Upper lobe of left lung (tissue), 6 donors: ENCODE results near the gene CUX1. TPM values are rescaled to one million over a fixed set of nuclear protein-coding genes. Genes with fewer than 3 reads are reported as not detected.

ENCODE experiments used
- ATAC-seq, 2 donors: fragments of 200-7000 bp; cut with Tn5 transposase; one replicate each; pipeline ENCODE4 v1.9.1; 2022; ENCODE audit warnings: mild to moderate bottlenecking in 2 of 2, moderate library complexity in 2 of 2; ENCODE audit not compliant: low FRiP score in 2 of 2
- DNase-seq, 2 donors: peaks; one replicate each; pipeline ENCODE4 v3.0.0-alpha.2; 2019 to 2020
- H3K27ac ChIP-seq, 4 donors: fragments of 200-600 bp; sonication (generic); one replicate each; pipeline ENCODE4 v1.5.1; 2016 to 2019
- H3K27me3 ChIP-seq, 4 donors: fragments of 200-600 bp; sonication (generic); one replicate each; pipeline ENCODE4 v1.5.1; 2017 to 2019
- H3K36me3 ChIP-seq, 4 donors: fragments of 200-600 bp; sonication (generic); one replicate each; pipeline ENCODE4 v1.5.1; 2016 to 2019
- H3K4me1 ChIP-seq, 4 donors: fragments of 200-600 bp; sonication (generic); one replicate each; pipeline ENCODE4 v1.5.1; 2018 to 2019
- H3K4me3 ChIP-seq, 4 donors: fragments of 200-600 bp; sonication (generic); one replicate each; pipeline ENCODE4 v1.5.1; 2017 to 2019; ENCODE audit warnings: mild to moderate bottlenecking in 2 of 4, moderate library complexity in 1 of 4
- H3K9me3 ChIP-seq, 4 donors: fragments of 200-600 bp; sonication (generic); one replicate each; pipeline ENCODE4 v1.5.1; 2018 to 2019
- CTCF ChIP-seq, 6 experiments: fragments of 450-650 bp in 4 of 6; fragments of 200-600 bp in 2 of 6; sonication (generic) in 2 of 6; IDR thresholded peaks; one replicate each; pipeline ENCODE4 v1.5.1; 2016 to 2019; ENCODE audit warnings: antibody characterized with exemption in 6 of 6
- EP300 ChIP-seq, 4 donors: sonication (generic); formaldehyde crosslinking; IDR thresholded peaks; one replicate each; pipeline ENCODE4 v1.5.1; 2017; ENCODE audit warnings: antibody characterized with exemption in 4 of 4, control low read depth in 2 of 4
- POLR2A ChIP-seq, 4 donors: fragments of 450-650 bp; IDR thresholded peaks; one replicate each; pipeline ENCODE4 v1.5.1; 2016 to 2017; ENCODE audit warnings: antibody characterized with exemption in 4 of 4, mild to moderate bottlenecking in 2 of 4
- POLR2AphosphoS5 ChIP-seq, 2 donors: sonication (generic); formaldehyde crosslinking; IDR thresholded peaks; one replicate each; pipeline ENCODE4 v1.5.1; 2017; ENCODE audit warnings: antibody characterized with exemption in 2 of 2
- WGBS, 2 donors: methylation state at CpG; one replicate each; pipeline ENCODE4 v1.1.5; 2017 to 2018; 5-methylcytosine and 5-hydroxymethylcytosine counted together
- total RNA-seq, 6 donors: library from RNA; depleted of rRNA in 4 of 6; stranded (reverse); fragments of >200 nt in 4 of 6; gene quantifications; one replicate each; pipeline versions ENCODE4 v1.1.0 to v1.2.1, GENCODE V29; 2016 to 2021
- donor health status: DM: no; HTN: no; CAD: no; lungs with moderate emphysema.
- donor health status: DM: no; HTN: yes; CAD: no; lungs with severe emphysema.

Gene CUX1
- total RNA-seq, 6 donors from 2014 or later, result 106 to 188 (median 115) TPM

DNA sequence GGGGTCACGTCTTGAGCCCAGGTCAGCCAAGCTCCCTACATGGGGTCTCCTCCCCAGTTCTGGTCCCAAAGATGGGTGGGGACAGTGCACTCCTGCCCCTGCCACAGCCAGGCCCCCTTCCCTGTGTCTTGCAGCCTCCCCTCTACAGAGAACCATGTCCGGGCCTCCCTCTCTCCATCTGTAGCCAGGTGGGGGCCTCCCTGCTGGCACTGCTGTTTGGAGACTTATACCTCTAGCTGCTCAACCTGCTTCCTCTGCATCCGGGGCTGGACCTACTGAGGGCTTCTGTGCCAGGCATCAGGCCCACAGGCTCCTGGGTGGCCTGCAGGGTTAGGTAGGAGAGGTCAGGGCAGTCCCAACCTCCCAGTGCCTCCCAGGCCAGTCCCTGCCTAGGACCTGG is 477.2 kb downstream of the CUX1 start:
- Histone ChIP-seq H3K4me1 (peaks cover 0 to 3% (median 0%) of the 10 kb centered on the region in 4 donors), H3K9me3 (no peaks in the 10 kb centered on the region), H3K27ac (no peak overlapping the region), H3K27me3 (no peaks in the 10 kb centered on the region), H3K36me3 (no peaks in the 10 kb centered on the region), H3K4me3 (no peak overlapping the region)
- DNase-seq (no peak), ATAC-seq (no peak)
- TF ChIP-seq POLR2A (IDR thresholded peaks at IDR 0.05) (no peak), EP300 (IDR thresholded peaks at IDR 0.05) (no peak), CTCF (IDR thresholded peaks at IDR 0.05) (no peak), POLR2AphosphoS5 (IDR thresholded peaks at IDR 0.05) (no peak)
- WGBS, 2 donors, result 90 to 100% methylated on average over 1 to 3 of the region's 3 CpGs

DNA sequence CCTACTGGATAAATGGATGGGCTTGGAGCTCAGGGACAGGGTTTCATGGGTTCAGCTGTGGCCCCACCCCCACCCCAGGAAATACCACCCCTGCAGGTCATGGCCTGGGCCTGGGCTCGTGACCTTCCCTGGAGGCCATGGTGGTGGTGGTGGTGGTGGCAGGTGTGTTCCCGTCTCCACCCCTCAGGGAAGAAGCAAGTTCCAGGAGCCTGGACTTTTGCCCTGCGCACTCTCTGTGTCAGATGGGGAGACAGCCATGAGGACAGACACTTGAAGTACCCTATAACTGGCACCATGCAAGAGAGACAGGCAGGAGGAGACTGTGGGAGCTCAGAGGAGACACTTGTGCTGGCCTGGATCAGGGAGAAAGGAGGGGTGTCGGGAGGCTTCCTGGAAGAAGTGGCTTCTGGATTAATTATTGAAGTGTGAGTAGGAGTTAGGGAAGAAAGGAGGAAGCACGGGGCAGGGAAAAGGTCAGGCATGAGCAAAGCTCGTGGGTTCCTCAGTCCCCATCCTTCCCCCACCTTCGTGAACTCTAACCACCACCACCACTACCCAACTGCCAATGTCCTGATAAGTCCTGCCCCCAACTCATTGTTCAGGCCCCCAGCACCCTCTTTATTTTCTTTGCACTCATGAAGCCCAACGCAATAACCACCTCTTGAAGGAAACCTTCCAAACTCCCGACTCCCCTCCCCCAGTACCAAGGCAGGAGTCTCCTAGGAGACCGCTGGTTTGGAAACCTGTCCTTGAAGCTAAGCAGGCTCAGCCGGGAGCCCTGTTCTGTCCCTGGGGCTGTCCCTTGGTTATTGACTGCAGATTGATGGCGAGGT is 478.1 kb downstream of the CUX1 start:
- peak in 1 of 2 donors; percentile 16 for ATAC-seq
- TF ChIP-seq POLR2A (IDR thresholded peaks at IDR 0.05), result no peak
- TF ChIP-seq EP300 (IDR thresholded peaks at IDR 0.05), result no peak
- no peak for TF ChIP-seq POLR2AphosphoS5 (IDR thresholded peaks at IDR 0.05)
- no peak for TF ChIP-seq CTCF (IDR thresholded peaks at IDR 0.05)
- 63 to 72% methylated on average over 10 to 12 of the region's 12 CpGs for WGBS, 2 donors

DNA sequence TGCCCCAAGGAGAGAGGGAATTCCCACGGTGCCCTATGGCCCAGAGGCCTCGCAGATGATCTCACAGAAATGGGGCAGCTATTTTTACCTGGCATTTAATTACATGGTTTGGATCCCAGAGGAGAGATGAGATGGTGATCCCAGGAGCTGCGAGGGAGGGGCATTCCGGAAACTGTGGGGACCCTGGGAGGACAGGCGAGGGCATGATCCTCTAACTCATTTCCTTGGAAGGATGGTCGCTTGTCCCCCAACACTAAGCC is 478.7 kb downstream of the CUX1 start:
- DNase-seq, result no peak
- peaks cover 0 to 3% (median 0%) of the 10 kb centered on the region in 4 donors for H3K4me1 ChIP-seq
- H3K27me3 ChIP-seq, result no peaks in the 10 kb centered on the region
- ATAC-seq, result no peak
- no peak overlapping the region for H3K27ac ChIP-seq
- TF ChIP-seq CTCF (IDR thresholded peaks at IDR 0.05), result no peak
- TF ChIP-seq POLR2A (IDR thresholded peaks at IDR 0.05), result no peak
- no peak for TF ChIP-seq POLR2AphosphoS5 (IDR thresholded peaks at IDR 0.05)
- TF ChIP-seq EP300 (IDR thresholded peaks at IDR 0.05), result no peak
- H3K36me3 ChIP-seq, result no peaks in the 10 kb centered on the region
- no peak overlapping the region for H3K4me3 ChIP-seq
- 85 to 91% methylated on average over 6 of the region's 6 CpGs for WGBS, 2 donors
- H3K9me3 ChIP-seq, result no peaks in the 10 kb centered on the region

More for the DNA sequence above, 478.1 kb downstream of the CUX1 start:
- no peak overlapping the region for H3K27ac ChIP-seq
- peaks cover 0 to 3% (median 0%) of the 10 kb centered on the region in 4 donors for H3K4me1 ChIP-seq
- no peak overlapping the region for H3K4me3 ChIP-seq
- H3K27me3 ChIP-seq, result no peaks in the 10 kb centered on the region
- DNase-seq, result no peak
- no peaks in the 10 kb centered on the region for H3K9me3 ChIP-seq
- no peaks in the 10 kb centered on the region for H3K36me3 ChIP-seq

DNA sequence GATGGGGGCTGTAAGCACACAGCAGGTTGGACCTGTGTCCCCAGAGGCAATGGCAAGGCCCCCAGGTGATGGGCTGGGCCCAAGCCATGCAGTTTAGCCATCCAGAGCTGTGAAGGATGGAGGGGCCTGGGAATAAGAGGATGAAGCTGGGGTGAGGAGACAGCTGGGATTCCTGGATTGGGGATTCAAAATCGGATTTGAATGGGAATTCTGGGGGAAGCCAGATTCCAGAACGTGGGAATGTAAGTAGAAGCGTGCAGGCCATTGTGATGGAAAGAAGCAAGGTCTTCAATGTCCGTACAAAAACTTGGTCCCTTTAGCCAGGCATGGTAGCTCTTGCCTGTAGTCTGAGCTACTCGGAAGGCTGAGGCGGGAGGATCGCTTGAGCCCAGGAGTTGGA is 479.1 kb downstream of the CUX1 start:
- TF ChIP-seq POLR2AphosphoS5 (IDR thresholded peaks at IDR 0.05), result no peak
- TF ChIP-seq CTCF (IDR thresholded peaks at IDR 0.05), result no peak
- TF ChIP-seq EP300 (IDR thresholded peaks at IDR 0.05), result no peak
- no peak for TF ChIP-seq POLR2A (IDR thresholded peaks at IDR 0.05)
- 93% methylated on average over 7 of the region's 7 CpGs for WGBS, 2 donors

More for the DNA sequence above, 479.1 kb downstream of the CUX1 start:
- Histone ChIP-seq H3K4me1 (peaks cover 0 to 3% (median 0%) of the 10 kb centered on the region in 4 donors), H3K27me3 (no peaks in the 10 kb centered on the region), H3K36me3 (no peaks in the 10 kb centered on the region), H3K4me3 (no peak overlapping the region), H3K9me3 (no peaks in the 10 kb centered on the region), H3K27ac (no peak overlapping the region)
- DNase-seq (no peak), ATAC-seq (no peak)
